ENCODE results near the gene ADAMTS2.

The ADAMTS2 gene

GRCh38 chr5:179124273-179124852 lies 220.9 kb downstream of the ADAMTS2 start:
- Histone ChIP-seq H3K4me3 (ENCODE audit: low read length) (no peak overlapping the region), H3K27me3 (ENCODE audit: control insufficient read depth, insufficient read depth, low read length) (no peaks in the 10 kb centered on the region), H3K36me3 (ENCODE audit: control insufficient read depth, insufficient read depth, low read length) (no peaks in the 10 kb centered on the region), H3K9me3 (ENCODE audit: control insufficient read depth, insufficient read depth, low read length) (no peaks in the 10 kb centered on the region), H3K27ac (ENCODE audit: low read length) (no peak overlapping the region), H3K4me1 (ENCODE audit: control insufficient read depth, insufficient read depth, low read length) (no peaks in the 10 kb centered on the region)
- no CpG with 5 or more reads among the region's 21 CpGs for WGBS (ENCODE audit: insufficient coverage, insufficient read length)
- no peak for DNase-seq (ENCODE audit: low read depth, low spot score)

DNA sequence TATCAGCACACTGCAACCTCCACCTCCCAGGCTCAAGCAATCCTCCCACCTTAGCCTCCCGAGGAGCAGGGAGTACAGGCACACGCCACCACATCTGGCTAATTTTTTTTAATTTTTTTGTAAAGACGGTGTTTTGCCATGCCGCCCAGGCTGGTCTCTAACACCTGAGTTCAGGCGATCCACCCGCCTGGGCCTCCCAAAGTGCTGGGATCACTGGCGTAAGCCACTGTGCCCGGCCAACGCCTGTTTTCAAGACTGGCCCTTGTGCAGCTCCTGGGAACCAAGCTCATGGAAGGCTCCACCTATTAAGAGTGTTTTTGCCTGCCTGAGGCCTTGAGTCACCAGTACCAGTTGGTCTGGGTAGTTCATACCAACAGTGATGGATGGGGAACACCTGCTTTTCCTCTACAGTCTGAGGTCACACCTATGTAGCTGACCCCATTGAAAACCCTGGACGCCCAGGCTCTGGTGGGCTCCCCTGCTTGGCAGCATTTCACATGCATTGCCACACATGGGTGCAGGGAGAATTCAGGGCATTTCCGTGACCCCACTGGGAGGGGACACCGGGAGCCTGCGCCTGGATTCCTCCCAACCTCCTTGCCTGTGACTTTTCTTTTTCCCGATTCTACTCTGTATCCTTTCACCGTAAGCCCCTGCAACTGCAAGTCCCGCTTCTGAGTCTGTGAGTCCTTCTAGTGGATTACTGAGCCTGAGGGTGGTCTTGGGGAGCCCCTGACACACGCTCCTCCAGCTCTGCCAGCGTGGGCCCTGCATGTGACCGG lies 221.6 kb downstream of the ADAMTS2 start:
- Histone ChIP-seq H3K27me3 (ENCODE audit: control insufficient read depth, insufficient read depth, low read length) (no peaks in the 10 kb centered on the region), H3K4me3 (ENCODE audit: low read length) (no peak overlapping the region), H3K4me1 (ENCODE audit: control insufficient read depth, insufficient read depth, low read length) (no peaks in the 10 kb centered on the region), H3K36me3 (ENCODE audit: control insufficient read depth, insufficient read depth, low read length) (no peaks in the 10 kb centered on the region), H3K27ac (ENCODE audit: low read length) (no peak overlapping the region), H3K9me3 (ENCODE audit: control insufficient read depth, insufficient read depth, low read length) (no peaks in the 10 kb centered on the region)
- DNase-seq (ENCODE audit: low read depth, low spot score): no peak
- no CpG with 5 or more reads among the region's 19 CpGs for WGBS (ENCODE audit: insufficient coverage, insufficient read length)

DNA sequence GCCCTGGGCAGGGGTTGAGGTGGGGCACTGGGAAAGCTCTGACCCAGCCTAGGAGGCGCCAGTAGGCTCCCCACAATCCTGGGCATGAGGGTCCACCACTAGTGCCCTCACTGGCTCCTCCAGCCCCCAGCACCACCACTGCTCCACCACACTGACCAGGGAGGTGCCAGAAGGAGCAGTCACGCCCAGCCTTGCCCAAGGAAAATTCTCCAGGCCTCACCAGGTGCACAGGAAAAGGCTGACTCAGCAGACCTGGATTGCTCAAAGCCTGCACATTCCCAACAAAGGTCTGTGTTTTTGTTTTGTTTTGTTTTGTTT lies 222.2 kb downstream of the ADAMTS2 start:
- H3K9me3 ChIP-seq (ENCODE audit: control insufficient read depth, insufficient read depth, low read length): no peaks in the 10 kb centered on the region
- no peak for DNase-seq (ENCODE audit: low read depth, low spot score)
- no peaks in the 10 kb centered on the region for H3K4me1 ChIP-seq (ENCODE audit: control insufficient read depth, insufficient read depth, low read length)
- WGBS (ENCODE audit: insufficient coverage, insufficient read length): no CpG with 5 or more reads among the region's 2 CpGs
- no peak overlapping the region for H3K27ac ChIP-seq (ENCODE audit: low read length)
- H3K4me3 ChIP-seq (ENCODE audit: low read length): no peak overlapping the region
- H3K27me3 ChIP-seq (ENCODE audit: control insufficient read depth, insufficient read depth, low read length): no peaks in the 10 kb centered on the region
- H3K36me3 ChIP-seq (ENCODE audit: control insufficient read depth, insufficient read depth, low read length): no peaks in the 10 kb centered on the region

GRCh38 chr5:179122411-179123108 lies 222.7 kb downstream of the ADAMTS2 start:
- DNase-seq (ENCODE audit: low read depth, low spot score): no peak
- WGBS (ENCODE audit: insufficient coverage, insufficient read length): no CpG with 5 or more reads among the region's 19 CpGs
- H3K4me1 ChIP-seq (ENCODE audit: control insufficient read depth, insufficient read depth, low read length): no peaks in the 10 kb centered on the region
- H3K36me3 ChIP-seq (ENCODE audit: control insufficient read depth, insufficient read depth, low read length): no peaks in the 10 kb centered on the region
- no peak overlapping the region for H3K4me3 ChIP-seq (ENCODE audit: low read length)
- no peaks in the 10 kb centered on the region for H3K9me3 ChIP-seq (ENCODE audit: control insufficient read depth, insufficient read depth, low read length)
- H3K27me3 ChIP-seq (ENCODE audit: control insufficient read depth, insufficient read depth, low read length): no peaks in the 10 kb centered on the region
- no peak overlapping the region for H3K27ac ChIP-seq (ENCODE audit: low read length)

GRCh38 chr5:179121667-179122111 lies 223.6 kb downstream of the ADAMTS2 start:
- H3K4me3 ChIP-seq (ENCODE audit: low read length): no peak overlapping the region

GRCh38 chr5:179120951-179121666 lies 224.2 kb downstream of the ADAMTS2 start:
- H3K36me3 ChIP-seq (ENCODE audit: control insufficient read depth, insufficient read depth, low read length): no peaks in the 10 kb centered on the region
- no peaks in the 10 kb centered on the region for H3K27me3 ChIP-seq (ENCODE audit: control insufficient read depth, insufficient read depth, low read length)
- H3K27ac ChIP-seq (ENCODE audit: low read length): no peak overlapping the region
- H3K4me1 ChIP-seq (ENCODE audit: control insufficient read depth, insufficient read depth, low read length): no peaks in the 10 kb centered on the region
- no peaks in the 10 kb centered on the region for H3K9me3 ChIP-seq (ENCODE audit: control insufficient read depth, insufficient read depth, low read length)
- DNase-seq (ENCODE audit: low read depth, low spot score): no peak
- no CpG with 5 or more reads among the region's 75 CpGs for WGBS (ENCODE audit: insufficient coverage, insufficient read length)
- no peak overlapping the region for H3K4me3 ChIP-seq (ENCODE audit: low read length)

More at GRCh38 chr5:179121667-179122111, 223.6 kb downstream of the ADAMTS2 start:
- H3K27me3 ChIP-seq (ENCODE audit: control insufficient read depth, insufficient read depth, low read length): no peaks in the 10 kb centered on the region
- no peak overlapping the region for H3K27ac ChIP-seq (ENCODE audit: low read length)
- no peaks in the 10 kb centered on the region for H3K4me1 ChIP-seq (ENCODE audit: control insufficient read depth, insufficient read depth, low read length)
- no peaks in the 10 kb centered on the region for H3K36me3 ChIP-seq (ENCODE audit: control insufficient read depth, insufficient read depth, low read length)
- H3K9me3 ChIP-seq (ENCODE audit: control insufficient read depth, insufficient read depth, low read length): no peaks in the 10 kb centered on the region
- DNase-seq (ENCODE audit: low read depth, low spot score): no peak
- WGBS (ENCODE audit: insufficient coverage, insufficient read length): no CpG with 5 or more reads among the region's 25 CpGs

DNA sequence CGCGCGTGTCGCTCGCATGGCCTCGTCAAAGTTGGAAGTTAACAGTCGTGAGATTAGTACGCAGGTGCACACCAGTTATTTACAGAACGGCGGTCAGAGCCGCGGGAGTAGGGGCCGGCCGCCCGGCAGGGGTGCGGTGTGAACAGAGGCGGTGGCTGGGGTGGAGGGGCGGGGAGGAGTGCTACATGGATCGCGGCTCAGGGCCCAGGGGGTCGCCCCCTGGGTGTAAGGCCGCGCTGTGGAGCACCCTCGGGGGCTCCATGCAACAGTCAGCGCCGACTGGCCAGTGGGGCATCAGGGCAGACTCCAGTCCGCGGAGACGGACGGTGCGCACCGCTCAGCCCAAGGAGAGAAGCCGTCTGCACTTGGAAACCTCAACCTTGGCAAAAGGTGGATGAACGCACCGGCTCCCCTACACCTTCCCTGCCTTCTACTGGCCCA lies 224.8 kb downstream of the ADAMTS2 start:
- H3K27ac ChIP-seq (ENCODE audit: low read length): no peak overlapping the region
- no peaks in the 10 kb centered on the region for H3K27me3 ChIP-seq (ENCODE audit: control insufficient read depth, insufficient read depth, low read length)
- no peaks in the 10 kb centered on the region for H3K4me1 ChIP-seq (ENCODE audit: control insufficient read depth, insufficient read depth, low read length)
- H3K4me3 ChIP-seq (ENCODE audit: low read length): no peak overlapping the region
- no peaks in the 10 kb centered on the region for H3K36me3 ChIP-seq (ENCODE audit: control insufficient read depth, insufficient read depth, low read length)
- no CpG with 5 or more reads among the region's 35 CpGs for WGBS (ENCODE audit: insufficient coverage, insufficient read length)
- DNase-seq (ENCODE audit: low read depth, low spot score): no peak
- H3K9me3 ChIP-seq (ENCODE audit: control insufficient read depth, insufficient read depth, low read length): no peaks in the 10 kb centered on the region; the same call in 1 of the 2 replicates

DNA sequence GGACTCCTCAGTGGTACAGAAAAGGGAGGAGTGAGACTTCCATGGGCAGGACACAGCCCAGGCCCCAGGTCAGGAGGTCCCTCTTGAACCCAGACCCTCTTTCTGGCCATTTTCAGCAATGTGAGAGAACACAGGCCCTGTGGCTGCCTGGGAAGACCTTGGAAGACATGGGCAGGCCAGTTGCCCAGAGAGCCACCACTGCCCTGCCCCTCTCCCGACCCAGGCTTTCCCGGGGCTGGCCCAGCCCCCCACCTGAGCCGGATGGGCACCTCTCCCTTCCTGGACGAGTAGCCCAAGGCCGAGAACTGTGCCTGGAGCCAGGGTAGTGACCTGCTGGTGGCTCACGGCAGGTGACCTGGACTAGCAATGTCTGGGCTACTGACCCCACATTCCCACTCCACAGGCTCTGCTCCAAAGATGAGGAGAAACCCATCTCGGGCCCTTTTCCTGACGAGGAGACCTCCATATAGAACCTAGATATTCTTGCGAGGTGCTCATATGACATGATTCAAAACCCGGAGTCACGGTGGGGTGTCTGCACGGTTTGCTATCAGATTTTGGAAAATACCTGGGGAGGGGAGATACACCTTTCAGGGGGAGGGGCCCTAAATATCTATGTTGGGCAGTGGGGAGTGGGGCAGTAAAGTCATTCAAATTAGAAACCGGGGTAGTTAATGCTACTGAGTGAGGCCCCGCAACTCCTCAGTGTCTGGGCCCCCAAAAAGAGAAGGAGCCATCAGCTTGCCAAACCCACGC lies 225.7 kb downstream of the ADAMTS2 start:
- Histone ChIP-seq H3K9me3 (ENCODE audit: control insufficient read depth, insufficient read depth, low read length) (no peaks in the 10 kb centered on the region; the same call in 1 of the 2 replicates), H3K27me3 (ENCODE audit: control insufficient read depth, insufficient read depth, low read length) (no peaks in the 10 kb centered on the region), H3K27ac (ENCODE audit: low read length) (no peak overlapping the region), H3K36me3 (ENCODE audit: control insufficient read depth, insufficient read depth, low read length) (no peaks in the 10 kb centered on the region), H3K4me3 (ENCODE audit: low read length) (no peak overlapping the region), H3K4me1 (ENCODE audit: control insufficient read depth, insufficient read depth, low read length) (no peaks in the 10 kb centered on the region)
- no peak for DNase-seq (ENCODE audit: low read depth, low spot score)
- no CpG with 5 or more reads among the region's 15 CpGs for WGBS (ENCODE audit: insufficient coverage, insufficient read length)

- H3K27me3 ChIP-seq (ENCODE audit: control insufficient read depth, insufficient read depth, low read length): no peaks in the 10 kb centered on the region
- peaks cover under 1% of the 10 kb centered on the region for H3K9me3 ChIP-seq (ENCODE audit: control insufficient read depth, insufficient read depth, low read length)
- H3K4me1 ChIP-seq (ENCODE audit: control insufficient read depth, insufficient read depth, low read length): no peaks in the 10 kb centered on the region
- no peak overlapping the region for H3K27ac ChIP-seq (ENCODE audit: low read length)
- H3K36me3 ChIP-seq (ENCODE audit: control insufficient read depth, insufficient read depth, low read length): no peaks in the 10 kb centered on the region
- no peak overlapping the region for H3K4me3 ChIP-seq (ENCODE audit: low read length)
- no peak for DNase-seq (ENCODE audit: low read depth, low spot score)
- no CpG with 5 or more reads among the region's 10 CpGs for WGBS (ENCODE audit: insufficient coverage, insufficient read length)
Observed at GRCh38 chr5:179118756-179119414, 226.4 kb downstream of the ADAMTS2 start.

All from iPS DF 6.9 (cell line).